Nephron progenitor cell (in vitro differentiated cells): ENCODE results near the gene CHST8.

Experiments
- DNase-seq: peaks from one replicate; pipeline ENCODE4 v3.0.0; 2021
- H3K27ac Mint-ChIP-seq: 2 replicates; pipeline ENCODE4 v1.8.0; 2021; ENCODE audit warnings: mild to moderate bottlenecking, moderate library complexity, mixed read lengths
- H3K27me3 Mint-ChIP-seq: 2 replicates; pipeline ENCODE4 v1.8.0; 2021; ENCODE audit warnings: mild to moderate bottlenecking, low read depth, mixed read lengths; ENCODE audit not compliant: poor library complexity
- H3K36me3 Mint-ChIP-seq: 2 replicates; pipeline ENCODE4 v1.8.0; 2021; ENCODE audit warnings: low read depth, mixed read lengths
- H3K4me1 Mint-ChIP-seq: 2 replicates; pipeline ENCODE4 v1.8.0; 2021; ENCODE audit warnings: mixed read lengths
- H3K4me3 Mint-ChIP-seq: 2 replicates; pipeline ENCODE4 v1.8.0; 2021; ENCODE audit warnings: mild to moderate bottlenecking, moderate library complexity, mixed read lengths
- H3K9me3 Mint-ChIP-seq: 2 replicates; pipeline ENCODE4 v1.8.0; 2021; ENCODE audit warnings: mild to moderate bottlenecking, moderate library complexity, mixed read lengths
- CTCF ChIP-seq: fragments of 200-600 bp; sonication (generic); IDR thresholded peaks from 2 replicates; pipeline ENCODE4 v1.5.0; 2021; ENCODE audit warnings: antibody characterized with exemption

The CHST8 gene

GRCh38 chr19:33811736-33812387 is 190.1 kb downstream of the CHST8 start:
- H3K27ac Mint-ChIP-seq: no peak overlapping the region
- H3K4me1 Mint-ChIP-seq: no peaks in the 10 kb centered on the region
- peaks cover 54% of the 10 kb centered on the region for H3K36me3 Mint-ChIP-seq
- H3K9me3 Mint-ChIP-seq: no peaks in the 10 kb centered on the region
- TF ChIP-seq CTCF: no peak
- no peaks in the 10 kb centered on the region for H3K27me3 Mint-ChIP-seq
- no peak overlapping the region for H3K4me3 Mint-ChIP-seq
- DNase-seq: no peak

GRCh38 chr19:33812388-33813330 is 190.9 kb downstream of the CHST8 start:
- DNase-seq: no peak
- peaks cover under 1% of the 10 kb centered on the region for H3K4me1 Mint-ChIP-seq
- no peak overlapping the region for H3K4me3 Mint-ChIP-seq
- no peak overlapping the region for H3K27ac Mint-ChIP-seq
- no peak for TF ChIP-seq CTCF
- H3K9me3 Mint-ChIP-seq: no peaks in the 10 kb centered on the region
- no peaks in the 10 kb centered on the region for H3K27me3 Mint-ChIP-seq
- H3K36me3 Mint-ChIP-seq: peaks cover 48% of the 10 kb centered on the region

GRCh38 chr19:33813391-33814101 is 191.8 kb downstream of the CHST8 start:
- TF ChIP-seq CTCF: no peak
- H3K4me3 Mint-ChIP-seq: no peak overlapping the region
- H3K4me1 Mint-ChIP-seq: peaks cover 9% of the 10 kb centered on the region
- no peak for DNase-seq
- no peaks in the 10 kb centered on the region for H3K9me3 Mint-ChIP-seq
- H3K27me3 Mint-ChIP-seq: peaks cover 6% of the 10 kb centered on the region
- peaks cover 41% of the 10 kb centered on the region for H3K36me3 Mint-ChIP-seq
- H3K27ac Mint-ChIP-seq: peak overlapping the region; percentile 19

- TF ChIP-seq CTCF: no peak
- Mint-ChIP-seq H3K36me3 (peaks cover 37% of the 10 kb centered on the region), H3K27ac (peak overlapping the region; percentile 93), H3K4me3 (no peak overlapping the region), H3K9me3 (no peaks in the 10 kb centered on the region), H3K4me1 (peaks cover 15% of the 10 kb centered on the region), H3K27me3 (peaks cover 9% of the 10 kb centered on the region)
- no peak for DNase-seq
Observed at GRCh38 chr19:33814181-33815165, 192.7 kb downstream of the CHST8 start.
